CD4-positive, alpha-beta memory T cell (primary cell): Measurements from ENCODE around the gene PFKFB1. TPM values are rescaled to one million over a fixed set of nuclear protein-coding genes. Genes with fewer than 3 reads are reported as not detected.

ENCODE experiments used
- CTCF ChIA-PET: fragments of 350-600 bp; sonication (Branson Sonifier 250); formaldehyde crosslinking; loops from one replicate; lab custom pipeline; 2021; ENCODE audit warnings: inconsistent platforms; ENCODE audit not compliant: partially characterized antibody; lab: Charles Lee
- POLR2A ChIA-PET: fragments of 350-600 bp; sonication (Branson Sonifier 250); formaldehyde crosslinking; loops from one replicate; lab custom pipeline; 2021; ENCODE audit not compliant: partially characterized antibody; lab: Charles Lee
- DNase-seq, 5 donors: peaks; one replicate each; pipeline versions ENCODE4 v3.0.0 to v3.0.0-alpha.2; 2020 to 2022; ENCODE audit warnings: mixed read lengths in 1 of 5
- H3K27ac ChIP-seq: one replicate; pipeline ENCODE4 v1.7.0; 2013; ENCODE audit warnings: low read depth, low read length
- H3K27me3 ChIP-seq: 2 replicates; pipeline ENCODE4 v1.7.0; 2013; ENCODE audit warnings: mild to moderate bottlenecking, low read length, moderate library complexity; ENCODE audit not compliant: insufficient read depth
- H3K36me3 ChIP-seq: 2 replicates; pipeline ENCODE4 v1.7.0; 2013; ENCODE audit warnings: mild to moderate bottlenecking, low read length, moderate library complexity; ENCODE audit not compliant: insufficient read depth
- H3K4me1 ChIP-seq: 2 replicates; pipeline ENCODE4 v1.7.0; 2013; ENCODE audit warnings: mild to moderate bottlenecking, low read length, moderate library complexity; ENCODE audit not compliant: insufficient read depth
- H3K4me3 ChIP-seq, 2 donors: one replicate each; pipeline ENCODE4 v1.7.0; 2013; ENCODE audit warnings: low read length in 2 of 2, mild to moderate bottlenecking in 1 of 2
- H3K9me3 ChIP-seq, 2 donors: one replicate each; pipeline ENCODE4 v1.7.0; 2013; ENCODE audit warnings: low read length in 2 of 2, control low read depth in 1 of 2; ENCODE audit not compliant: control insufficient read depth in 1 of 2
- H3K27ac Mint-ChIP-seq, 7 donors: one replicate each; pipeline ENCODE4 v1.8.0; 2020 to 2021; ENCODE audit warnings: mixed read lengths in 7 of 7, mild to moderate bottlenecking in 6 of 7, inconsistent platforms in 3 of 7, moderate library complexity in 3 of 7
- H3K27me3 Mint-ChIP-seq, 2 donors: one replicate each; pipeline ENCODE4 v1.8.0; 2020 to 2021; ENCODE audit warnings: mixed read lengths in 2 of 2
- H3K36me3 Mint-ChIP-seq, 2 donors: one replicate each; pipeline ENCODE4 v1.8.0; 2020 to 2021; ENCODE audit warnings: mixed read lengths in 2 of 2, inconsistent platforms in 1 of 2, mild to moderate bottlenecking in 1 of 2
- H3K4me1 Mint-ChIP-seq, 4 donors: one replicate each; pipeline ENCODE4 v1.8.0; 2020 to 2021; ENCODE audit warnings: mixed read lengths in 4 of 4, mild to moderate bottlenecking in 1 of 4
- H3K4me3 Mint-ChIP-seq, 8 donors: one replicate each; pipeline ENCODE4 v1.8.0; 2020 to 2021; ENCODE audit warnings: mixed read lengths in 8 of 8, mild to moderate bottlenecking in 7 of 8, moderate library complexity in 6 of 8, inconsistent platforms in 3 of 8
- H3K9me3 Mint-ChIP-seq, 8 donors: one replicate each; pipeline ENCODE4 v1.8.0; 2020 to 2021; ENCODE audit warnings: mixed read lengths in 8 of 8, mild to moderate bottlenecking in 5 of 8, inconsistent platforms in 3 of 8, moderate library complexity in 1 of 8
- intact Hi-C: fragments of 100-400 bp; cut with micrococcal nuclease; formaldehyde crosslinking; loops from one replicate; pipeline ENCODE4 v1.15.1; 2023
- polyA plus RNA-seq, 2 donors: library from polyadenylated mRNA; unstranded; fragments of 300-500 nt; fragmentation: Illumina TruSeq; gene quantifications; one replicate each; pipeline ENCODE4 v1.2.3, GENCODE V29; 2021
- total RNA-seq, 2 experiments: library from RNA; stranded (reverse); gene quantifications; one replicate each; pipeline ENCODE4 v1.2.3, GENCODE V29; 2021

Gene PFKFB1
- total and polyA plus RNA-seq, 4 experiments from 2014 or later, result 0.35 to 0.78 TPM; not detected in 2

DNA sequence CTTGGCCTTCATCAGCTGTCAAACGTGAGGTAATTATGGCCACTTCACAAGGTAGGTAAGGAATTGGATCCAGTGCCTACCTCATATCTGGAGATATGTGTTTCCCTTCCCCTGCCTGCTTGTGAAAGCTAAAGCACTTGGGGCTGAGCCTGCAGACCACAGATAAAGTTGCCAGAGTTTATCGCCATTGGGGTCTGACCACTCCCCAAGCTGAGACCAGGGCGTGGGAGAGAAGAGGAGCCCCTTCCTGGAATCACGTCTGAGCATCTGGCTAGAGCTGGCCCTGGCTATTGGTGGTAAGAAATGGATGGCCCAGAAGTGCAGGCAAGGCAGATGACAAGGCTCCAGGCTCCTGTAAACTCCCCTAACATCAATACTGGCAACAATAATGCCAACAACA, 34.1 kb upstream of the PFKFB1 start:
- peaks cover 0 to 4% of the 10 kb centered on the region in 2 donors for H3K36me3 Mint-ChIP-seq
- intact Hi-C loops, result no loop called here
- H3K4me1 Mint-ChIP-seq, result no peaks in the 10 kb centered on the region
- CTCF ChIA-PET, result no interaction called here
- DNase-seq, result no peak
- no peaks in the 10 kb centered on the region for H3K9me3 ChIP-seq
- no peak overlapping the region for H3K4me3 ChIP-seq
- peaks cover 0 to 2% (median 0%) of the 10 kb centered on the region in 8 donors for H3K9me3 Mint-ChIP-seq
- H3K27me3 Mint-ChIP-seq, result no peaks in the 10 kb centered on the region
- no peaks in the 10 kb centered on the region for H3K36me3 ChIP-seq
- H3K27ac Mint-ChIP-seq, result peak overlapping the region in 1 of 7 donors; percentile 57
- no peak overlapping the region for H3K27ac ChIP-seq
- H3K27me3 ChIP-seq, result no peaks in the 10 kb centered on the region
- no peaks in the 10 kb centered on the region for H3K4me1 ChIP-seq
- H3K4me3 Mint-ChIP-seq, result no peak overlapping the region
- POLR2A ChIA-PET, result no interaction called here

- peaks cover 0 to 4% of the 10 kb centered on the region in 2 donors for H3K36me3 Mint-ChIP-seq
- H3K4me1 Mint-ChIP-seq, result no peaks in the 10 kb centered on the region
- Histone ChIP-seq H3K27me3 (no peaks in the 10 kb centered on the region), H3K9me3 (no peaks in the 10 kb centered on the region), H3K36me3 (no peaks in the 10 kb centered on the region), H3K4me1 (no peaks in the 10 kb centered on the region), H3K27ac (no peak overlapping the region), H3K4me3 (no peak overlapping the region)
- intact Hi-C loops, result no loop called here
- CTCF ChIA-PET, result no interaction called here
- POLR2A ChIA-PET, result no interaction called here
- H3K27ac Mint-ChIP-seq, result peak overlapping the region in 1 of 7 donors; percentile 54
- DNase-seq, result no peak
- peak overlapping the region in 1 of 8 donors; percentile 31 for H3K4me3 Mint-ChIP-seq
- peaks cover 0 to 2% (median 0%) of the 10 kb centered on the region in 8 donors for H3K9me3 Mint-ChIP-seq
- no peaks in the 10 kb centered on the region for H3K27me3 Mint-ChIP-seq
Measured at GRCh38 chrX:55026840-55027239, 32.9 kb upstream of the PFKFB1 start.

DNA sequence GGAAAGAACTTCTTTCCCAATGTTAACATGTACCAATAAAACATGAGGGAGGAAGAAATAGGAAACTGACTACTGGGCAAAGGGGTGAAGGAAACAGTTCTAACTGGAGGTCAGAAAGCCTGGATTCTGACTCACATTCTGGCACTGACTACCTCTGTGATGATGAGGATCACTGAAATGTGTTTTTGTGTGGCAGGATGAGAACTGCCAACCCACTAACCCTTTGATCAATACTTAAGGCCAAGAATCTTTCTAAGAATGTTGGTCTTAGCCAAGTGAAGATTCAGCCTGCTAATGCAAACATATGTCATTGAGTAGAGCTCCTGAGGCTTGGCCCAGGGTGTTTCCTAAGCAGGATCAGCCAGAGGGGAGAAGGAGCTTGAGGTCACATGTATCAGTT, 32.2 kb upstream of the PFKFB1 start:
- peaks cover 0 to 2% (median 0%) of the 10 kb centered on the region in 8 donors for H3K9me3 Mint-ChIP-seq
- intact Hi-C loops, result no loop called here
- DNase-seq, result no peak
- peaks cover 0 to 4% of the 10 kb centered on the region in 2 donors for H3K36me3 Mint-ChIP-seq
- Histone ChIP-seq H3K4me1 (no peaks in the 10 kb centered on the region), H3K9me3 (no peaks in the 10 kb centered on the region), H3K4me3 (no peak overlapping the region), H3K36me3 (no peaks in the 10 kb centered on the region), H3K27me3 (no peaks in the 10 kb centered on the region), H3K27ac (no peak overlapping the region)
- no peaks in the 10 kb centered on the region for H3K27me3 Mint-ChIP-seq
- H3K4me1 Mint-ChIP-seq, result no peaks in the 10 kb centered on the region
- no peak overlapping the region for H3K4me3 Mint-ChIP-seq
- no peak overlapping the region for H3K27ac Mint-ChIP-seq
- CTCF ChIA-PET, result no interaction called here
- POLR2A ChIA-PET, result no interaction called here

- Histone ChIP-seq H3K9me3 (no peaks in the 10 kb centered on the region), H3K27ac (no peak overlapping the region), H3K4me3 (no peak overlapping the region), H3K36me3 (no peaks in the 10 kb centered on the region), H3K27me3 (no peaks in the 10 kb centered on the region), H3K4me1 (no peaks in the 10 kb centered on the region)
- Mint-ChIP-seq H3K4me1 (no peaks in the 10 kb centered on the region), H3K36me3 (no peaks in the 10 kb centered on the region), H3K27ac (no peak overlapping the region), H3K27me3 (no peaks in the 10 kb centered on the region), H3K9me3 (peaks cover 0 to 2% (median 0%) of the 10 kb centered on the region in 8 donors), H3K4me3 (no peak overlapping the region)
- CTCF ChIA-PET, result no interaction called here
- no peak for DNase-seq
- POLR2A ChIA-PET, result no interaction called here
- intact Hi-C loops, result no loop called here
Measured at GRCh38 chrX:55014897-55015299, 20.9 kb upstream of the PFKFB1 start.

- no peak overlapping the region for H3K4me3 Mint-ChIP-seq
- Histone ChIP-seq H3K27me3 (no peaks in the 10 kb centered on the region), H3K4me3 (no peak overlapping the region), H3K9me3 (no peaks in the 10 kb centered on the region), H3K4me1 (no peaks in the 10 kb centered on the region), H3K27ac (no peak overlapping the region), H3K36me3 (no peaks in the 10 kb centered on the region)
- H3K27ac Mint-ChIP-seq, result no peak overlapping the region
- CTCF ChIA-PET, result no interaction called here
- no peak for DNase-seq
- H3K4me1 Mint-ChIP-seq, result peaks cover 0 to 4% (median 2%) of the 10 kb centered on the region in 4 donors
- intact Hi-C loops, result no loop called here
- H3K27me3 Mint-ChIP-seq, result no peaks in the 10 kb centered on the region
- POLR2A ChIA-PET, result interaction anchor here (0.8 to 1.4 kb wide), 2 partner anchors 11 kb away, joined by 4 to 5 read pairs; partner anchors contain the start of gene APEX2
- peaks cover 4 to 9% of the 10 kb centered on the region in 2 donors for H3K36me3 Mint-ChIP-seq
- peaks cover 0 to 2% (median 0%) of the 10 kb centered on the region in 8 donors for H3K9me3 Mint-ChIP-seq
Measured at GRCh38 chrX:55011294-55011693, 17.3 kb upstream of the PFKFB1 start.

GRCh38 chrX:55008571-55009358, 14.8 kb upstream of the PFKFB1 start:
- no peak overlapping the region for H3K4me3 ChIP-seq
- Mint-ChIP-seq H3K27me3 (no peaks in the 10 kb centered on the region), H3K36me3 (peaks cover 18 to 30% of the 10 kb centered on the region in 2 donors), H3K27ac (peak overlapping the region in 2 of 7 donors; percentile 35 to 49), H3K9me3 (no peaks in the 10 kb centered on the region), H3K4me1 (peaks cover 0 to 6% (median 2%) of the 10 kb centered on the region in 4 donors), H3K4me3 (no peak overlapping the region)
- H3K9me3 ChIP-seq, result no peaks in the 10 kb centered on the region
- no peaks in the 10 kb centered on the region for H3K27me3 ChIP-seq
- DNase-seq, result no peak
- H3K4me1 ChIP-seq, result no peaks in the 10 kb centered on the region
- POLR2A ChIA-PET, result interaction anchor here (0.7 kb wide), 1 partner anchor 9 kb away, joined by 3 read pairs; the partner anchor contains the start of gene APEX2
- CTCF ChIA-PET, result interaction anchor here (1.4 kb wide), 1 partner anchor 117 kb away, joined by 3 read pairs; no protein-coding TSS in a partner anchor
- intact Hi-C loops, result no loop called here
- H3K36me3 ChIP-seq, result peaks cover 8% of the 10 kb centered on the region
- H3K27ac ChIP-seq, result no peak overlapping the region

- H3K4me3 ChIP-seq, result no peak overlapping the region
- no peak for DNase-seq
- H3K27me3 Mint-ChIP-seq, result no peaks in the 10 kb centered on the region
- H3K9me3 Mint-ChIP-seq, result no peaks in the 10 kb centered on the region
- ChIA-PET POLR2A (no interaction called here), CTCF (no interaction called here)
- no peaks in the 10 kb centered on the region for H3K27me3 ChIP-seq
- no peak overlapping the region for H3K27ac ChIP-seq
- no peak overlapping the region for H3K27ac Mint-ChIP-seq
- H3K36me3 ChIP-seq, result peaks cover 8% of the 10 kb centered on the region
- H3K4me1 ChIP-seq, result no peaks in the 10 kb centered on the region
- peaks cover 0 to 6% (median 2%) of the 10 kb centered on the region in 4 donors for H3K4me1 Mint-ChIP-seq
- no peaks in the 10 kb centered on the region for H3K9me3 ChIP-seq
- intact Hi-C loops, result no loop called here
- peaks cover 18 to 34% of the 10 kb centered on the region in 2 donors for H3K36me3 Mint-ChIP-seq
- no peak overlapping the region for H3K4me3 Mint-ChIP-seq
Measured at GRCh38 chrX:55007656-55008055, 13.7 kb upstream of the PFKFB1 start.
